ENCODE measurements around the gene TFDP1.

GRCh38 chr13:113650731-113651148, 66.2 kb downstream of the TFDP1 start:
- TF ChIP-seq YY1 (IDR thresholded peaks at IDR 0.05; ENCODE audit: low read depth) = no peak
- TF ChIP-seq CTCF (IDR thresholded peaks at IDR 0.05) = no peak
- no peak for TF ChIP-seq RAD21 (IDR thresholded peaks at IDR 0.05; ENCODE audit: low read length)
- no peak for TF ChIP-seq TAF1 (IDR thresholded peaks at IDR 0.05; ENCODE audit: borderline replicate concordance, low read depth, low read length)
- no peak for TF ChIP-seq EZH2phosphoT487 (IDR thresholded peaks at IDR 0.05; ENCODE audit: borderline replicate concordance, low read depth)
- TF ChIP-seq NRF1 (IDR thresholded peaks at IDR 0.05; ENCODE audit: low read depth, low read length) = no peak
- TF ChIP-seq POLR2AphosphoS5 (IDR thresholded peaks at IDR 0.05; ENCODE audit: low read depth, low read length) = no peak
- TF ChIP-seq FOXM1 (IDR thresholded peaks at IDR 0.05; ENCODE audit: low read depth) = no peak
- no peak for TF ChIP-seq RCOR1 (IDR thresholded peaks at IDR 0.05; ENCODE audit: low read length)
- no peak for TF ChIP-seq PBX3 (IDR thresholded peaks at IDR 0.05)
- no peak for TF ChIP-seq EP300 (IDR thresholded peaks at IDR 0.05; ENCODE audit: borderline replicate concordance in 1 of 2, low read depth in 1 of 2, low read length in 1 of 2)
- no peak for TF ChIP-seq FOXJ3 (CRISPR knock-in tag; IDR thresholded peaks at IDR 0.05)

All from SK-N-SH (cell line).